Measurements from ENCODE around the gene C1orf226.

C1orf226 gene

GRCh38 chr1:162375463-162375862 is 6.1 kb upstream of the C1orf226 start:
- TF ChIP-seq NFIC (IDR thresholded peaks at IDR 0.05) (no peak), EP300 (IDR thresholded peaks at IDR 0.05; ENCODE audit: borderline replicate concordance) (no peak), FOXM1 (IDR thresholded peaks at IDR 0.05; ENCODE audit: borderline replicate concordance, low read depth) (no peak), TCF12 (IDR thresholded peaks at IDR 0.05; ENCODE audit: low read depth) (no peak), RAD21 (IDR thresholded peaks at IDR 0.05; ENCODE audit: low read depth) (no peak), USF1 (IDR thresholded peaks at IDR 0.05) (no peak), YY1 (IDR thresholded peaks at IDR 0.05; ENCODE audit: low read depth) (no peak), TEAD4 (IDR thresholded peaks at IDR 0.05) (no peak)
- TF ChIP-seq, protein P1, sequence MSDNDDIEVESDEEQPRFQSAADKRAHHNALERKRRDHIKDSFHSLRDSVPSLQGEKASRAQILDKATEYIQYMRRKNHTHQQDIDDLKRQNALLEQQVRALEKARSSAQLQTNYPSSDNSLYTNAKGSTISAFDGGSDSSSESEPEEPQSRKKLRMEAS (IDR thresholded peaks at IDR 0.05) = no peak
- TF ChIP-seq, protein P2, sequence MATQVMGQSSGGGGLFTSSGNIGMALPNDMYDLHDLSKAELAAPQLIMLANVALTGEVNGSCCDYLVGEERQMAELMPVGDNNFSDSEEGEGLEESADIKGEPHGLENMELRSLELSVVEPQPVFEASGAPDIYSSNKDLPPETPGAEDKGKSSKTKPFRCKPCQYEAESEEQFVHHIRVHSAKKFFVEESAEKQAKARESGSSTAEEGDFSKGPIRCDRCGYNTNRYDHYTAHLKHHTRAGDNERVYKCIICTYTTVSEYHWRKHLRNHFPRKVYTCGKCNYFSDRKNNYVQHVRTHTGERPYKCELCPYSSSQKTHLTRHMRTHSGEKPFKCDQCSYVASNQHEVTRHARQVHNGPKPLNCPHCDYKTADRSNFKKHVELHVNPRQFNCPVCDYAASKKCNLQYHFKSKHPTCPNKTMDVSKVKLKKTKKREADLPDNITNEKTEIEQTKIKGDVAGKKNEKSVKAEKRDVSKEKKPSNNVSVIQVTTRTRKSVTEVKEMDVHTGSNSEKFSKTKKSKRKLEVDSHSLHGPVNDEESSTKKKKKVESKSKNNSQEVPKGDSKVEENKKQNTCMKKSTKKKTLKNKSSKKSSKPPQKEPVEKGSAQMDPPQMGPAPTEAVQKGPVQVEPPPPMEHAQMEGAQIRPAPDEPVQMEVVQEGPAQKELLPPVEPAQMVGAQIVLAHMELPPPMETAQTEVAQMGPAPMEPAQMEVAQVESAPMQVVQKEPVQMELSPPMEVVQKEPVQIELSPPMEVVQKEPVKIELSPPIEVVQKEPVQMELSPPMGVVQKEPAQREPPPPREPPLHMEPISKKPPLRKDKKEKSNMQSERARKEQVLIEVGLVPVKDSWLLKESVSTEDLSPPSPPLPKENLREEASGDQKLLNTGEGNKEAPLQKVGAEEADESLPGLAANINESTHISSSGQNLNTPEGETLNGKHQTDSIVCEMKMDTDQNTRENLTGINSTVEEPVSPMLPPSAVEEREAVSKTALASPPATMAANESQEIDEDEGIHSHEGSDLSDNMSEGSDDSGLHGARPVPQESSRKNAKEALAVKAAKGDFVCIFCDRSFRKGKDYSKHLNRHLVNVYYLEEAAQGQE (IDR thresholded peaks at IDR 0.05; ENCODE audit: low read depth) = no peak

GRCh38 chr1:162376691-162377090 is 4.8 kb upstream of the C1orf226 start, which contains the start of gene SPATA46:
Gene SPATA46 (minus strand): TSS chr1:162376854. CDS start chr1:162376790, 64 bp downstream.
- TF ChIP-seq FOXM1 (IDR thresholded peaks at IDR 0.05; ENCODE audit: borderline replicate concordance, low read depth) (no peak), NFIC (IDR thresholded peaks at IDR 0.05) (no peak), USF1 (IDR thresholded peaks at IDR 0.05) (no peak), TAF1 (IDR thresholded peaks at IDR 0.05; ENCODE audit: low read depth) (no peak), YY1 (IDR thresholded peaks at IDR 0.05; ENCODE audit: low read depth) (no peak), CREB1 (IDR thresholded peaks at IDR 0.05; ENCODE audit: low read depth) (no peak), CEBPB (IDR thresholded peaks at IDR 0.05) (no peak), EGR1 (IDR thresholded peaks at IDR 0.05) (no peak), RAD21 (IDR thresholded peaks at IDR 0.05; ENCODE audit: low read depth) (no peak), TEAD4 (IDR thresholded peaks at IDR 0.05) (no peak), TCF12 (IDR thresholded peaks at IDR 0.05; ENCODE audit: low read depth) (no peak), EP300 (IDR thresholded peaks at IDR 0.05; ENCODE audit: borderline replicate concordance) (no peak), ZBTB7A (IDR thresholded peaks at IDR 0.05; ENCODE audit: low read depth) (no peak)
- TF ChIP-seq, protein P1 (IDR thresholded peaks at IDR 0.05) = no peak
- TF ChIP-seq, protein P2 (IDR thresholded peaks at IDR 0.05; ENCODE audit: low read depth) = no peak

DNA sequence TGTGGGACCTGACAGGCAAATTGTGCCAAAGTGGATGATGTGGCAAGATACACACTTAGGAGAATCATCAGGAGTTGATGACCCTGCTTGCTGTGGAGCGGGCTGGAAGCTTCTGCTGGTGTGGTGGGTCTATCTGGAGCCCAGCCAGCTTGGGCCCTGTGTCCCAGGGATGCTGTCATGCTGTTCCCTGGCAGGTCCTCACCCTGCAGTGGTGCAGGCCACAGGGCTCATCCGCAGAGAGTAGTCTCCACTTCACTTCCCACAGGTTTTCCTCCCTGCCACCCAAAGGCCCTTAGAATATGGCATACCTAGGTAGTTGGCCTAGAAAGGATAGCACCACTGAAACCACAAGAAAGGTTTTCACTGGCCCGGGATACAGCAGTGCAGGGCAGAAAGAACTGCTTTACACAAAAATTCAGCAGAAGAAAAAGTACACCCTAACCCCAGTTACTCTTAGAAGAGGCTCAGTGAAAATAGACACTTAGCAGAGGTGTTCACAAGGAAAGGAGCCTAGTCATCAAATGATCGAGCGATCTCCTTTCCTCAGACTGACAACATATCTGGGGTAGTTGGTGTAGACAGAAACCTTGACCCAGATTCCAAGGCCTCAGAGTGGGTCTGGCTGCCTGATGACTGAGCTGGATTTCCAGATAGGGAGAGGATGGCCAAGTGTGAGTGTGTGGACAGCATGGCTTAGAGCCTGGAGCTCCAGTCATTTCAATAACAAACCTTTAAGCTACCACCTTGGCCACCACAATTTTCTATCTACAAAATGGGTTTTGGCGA is 1.3 kb upstream of the C1orf226 start:
- TF ChIP-seq TAF1 (IDR thresholded peaks at IDR 0.05; ENCODE audit: low read depth) (no peak), USF1 (IDR thresholded peaks at IDR 0.05) (no peak), CREB1 (IDR thresholded peaks at IDR 0.05; ENCODE audit: low read depth) (no peak), ZBTB7A (IDR thresholded peaks at IDR 0.05; ENCODE audit: low read depth) (no peak)
- TF ChIP-seq, protein P1 (IDR thresholded peaks at IDR 0.05) = no peak
- TF ChIP-seq, protein P2 (IDR thresholded peaks at IDR 0.05; ENCODE audit: low read depth) = no peak
